Spinal cord (tissue), 10 donors: ENCODE results near the gene BARD1. TPM values are rescaled to one million over a fixed set of nuclear protein-coding genes. Genes with fewer than 3 reads are reported as not detected.

ENCODE experiments used
- DNase-seq, 6 donors: peaks; one replicate each; pipeline versions ENCODE4 v3.0.0 to v3.0.0-alpha.2; 2013 to 2015; ENCODE audit warnings: low spot score in 6 of 6, low read depth in 4 of 6
- H3K27ac ChIP-seq: one replicate; pipeline ENCODE4 v1.5.1; 2013; ENCODE audit warnings: low read depth, low read length, control low read depth
- H3K27me3 ChIP-seq: one replicate; pipeline ENCODE4 v1.6.1; 2013; ENCODE audit warnings: low read length; ENCODE audit not compliant: control insufficient read depth, insufficient read depth
- H3K36me3 ChIP-seq: one replicate; pipeline ENCODE4 v1.6.1; 2013; ENCODE audit warnings: low read length; ENCODE audit not compliant: control insufficient read depth, insufficient read depth
- H3K4me1 ChIP-seq: one replicate; pipeline ENCODE4 v1.6.1; 2013; ENCODE audit warnings: low read length; ENCODE audit not compliant: control insufficient read depth, insufficient read depth
- H3K4me3 ChIP-seq: one replicate; pipeline ENCODE4 v1.5.1; 2013; ENCODE audit warnings: low read depth, low read length, control low read depth
- H3K9me3 ChIP-seq: one replicate; pipeline ENCODE4 v1.6.1; 2013; ENCODE audit warnings: low read length; ENCODE audit not compliant: control insufficient read depth, insufficient read depth
- WGBS: methylation state at CpG from one replicate; pipeline ENCODE4 v1.1.5; 2013; ENCODE audit warnings: missing lambda C conversion rate; ENCODE audit not compliant: insufficient coverage; 5-methylcytosine and 5-hydroxymethylcytosine counted together
- long read RNA-seq, 4 donors: transcript quantifications; one replicate each; lab custom pipeline, GENCODE V29; 2026
- polyA plus RNA-seq, 2 donors: library from polyadenylated mRNA; unstranded; fragments of 120-200 nt; gene quantifications; one replicate each; pipeline ENCODE4 v1.2.1, GENCODE V29; 2013; ENCODE audit not compliant: insufficient read length in 2 of 2
- total RNA-seq, 2 donors: library from RNA; depleted of rRNA in 1 of 2; stranded (reverse); fragments of 120-200 nt in 1 of 2; fragments of >200 nt in 1 of 2; gene quantifications; one replicate each; pipeline versions ENCODE4 v1.2.3 to v1.2.4, GENCODE V29; 2013 to 2014
- donor health status: healthy.

The BARD1 gene
- total RNA-seq (10 to 100 TPM; 25.8 to 49.8 TPM), polyA plus RNA-seq (10 to 100 TPM in 1 of 2 donors, 1 to 10 TPM in 1; 7.2 to 12.5 TPM)
- long read RNA-seq, donor 1, full-length matches to known transcripts: 2 of 2 reads
- long read RNA-seq, donor 1, partial matches to known transcripts: 0 of 2 reads
- long read RNA-seq, donor 1, other reads (novel, unspliced or antisense): 0 of 2 reads
- long read RNA-seq, donor 2, full-length matches to known transcripts: 1 of 1 reads
- long read RNA-seq, donor 2, partial matches to known transcripts: 0 of 1 reads
- long read RNA-seq, donor 2, other reads (novel, unspliced or antisense): 0 of 1 reads
- long read RNA-seq, donor 3, full-length matches to known transcripts: 2 of 2 reads
- long read RNA-seq, donor 3, partial matches to known transcripts: 0 of 2 reads
- long read RNA-seq, donor 3, other reads (novel, unspliced or antisense): 0 of 2 reads
- long read RNA-seq, donor 4, partial matches to known transcripts: 0 of 1 reads
- long read RNA-seq, donor 4, other reads (novel, unspliced or antisense): 0 of 1 reads

GRCh38 chr2:214808981-214809750 lies at the start of gene BARD1:
Gene BARD1 (minus strand): TSS chr2:214809683. CDS start chr2:214809569, 114 bp downstream.
- Histone ChIP-seq H3K36me3 (no peaks in the 10 kb centered on the region), H3K27ac (peak within 1 kb of the TSS; percentile 97), H3K9me3 (no peaks in the 10 kb centered on the region), H3K4me1 (peaks cover 10% of the 10 kb centered on the region), H3K4me3 (peak within 1 kb of the TSS; percentile 89), H3K27me3 (no peaks in the 10 kb centered on the region)
- DNase-seq: peak in 4 of 6 donors; percentile 33 to 75 (median 46)
- WGBS: under 1% methylated on average over 69 of the region's 76 CpGs

- Histone ChIP-seq H3K27ac (no peak overlapping the region), H3K36me3 (no peaks in the 10 kb centered on the region), H3K9me3 (no peaks in the 10 kb centered on the region), H3K4me1 (no peaks in the 10 kb centered on the region), H3K4me3 (no peak overlapping the region), H3K27me3 (no peaks in the 10 kb centered on the region)
- 40% methylated on average over 2 of the region's 3 CpGs for WGBS
- peak in 2 of 6 donors; percentile 4 to 9 for DNase-seq
Observed at GRCh38 chr2:214856137-214856536, 46.7 kb upstream of the BARD1 start.

- H3K4me3 ChIP-seq: no peak overlapping the region
- no peak for DNase-seq
- H3K27ac ChIP-seq: no peak overlapping the region
- WGBS: 82% methylated on average over 2 of the region's 2 CpGs
- H3K27me3 ChIP-seq: no peaks in the 10 kb centered on the region
- H3K4me1 ChIP-seq: no peaks in the 10 kb centered on the region
- no peaks in the 10 kb centered on the region for H3K36me3 ChIP-seq
- H3K9me3 ChIP-seq: no peaks in the 10 kb centered on the region
Observed at GRCh38 chr2:214853906-214854305, 44.4 kb upstream of the BARD1 start.

GRCh38 chr2:214843823-214844222 lies 34.3 kb upstream of the BARD1 start:
- Histone ChIP-seq H3K27me3 (no peaks in the 10 kb centered on the region), H3K36me3 (no peaks in the 10 kb centered on the region), H3K9me3 (peaks cover 5% of the 10 kb centered on the region), H3K27ac (no peak overlapping the region), H3K4me1 (no peaks in the 10 kb centered on the region), H3K4me3 (no peak overlapping the region)
- no CpG with 5 or more reads among the region's 2 CpGs for WGBS
- no peak for DNase-seq

- no peak overlapping the region for H3K27ac ChIP-seq
- no peaks in the 10 kb centered on the region for H3K27me3 ChIP-seq
- peaks cover 5% of the 10 kb centered on the region for H3K9me3 ChIP-seq
- H3K36me3 ChIP-seq: no peaks in the 10 kb centered on the region
- WGBS: no CpG with 5 or more reads among the region's 2 CpGs
- no peak for DNase-seq
- H3K4me1 ChIP-seq: no peaks in the 10 kb centered on the region
- H3K4me3 ChIP-seq: no peak overlapping the region
Observed at GRCh38 chr2:214839464-214839863, 30.0 kb upstream of the BARD1 start.

- Histone ChIP-seq H3K36me3 (no peaks in the 10 kb centered on the region), H3K4me3 (no peak overlapping the region), H3K27ac (no peak overlapping the region), H3K4me1 (no peaks in the 10 kb centered on the region), H3K27me3 (no peaks in the 10 kb centered on the region), H3K9me3 (peaks cover 5% of the 10 kb centered on the region)
- no peak for DNase-seq
Observed at GRCh38 chr2:214837466-214837865, 28.0 kb upstream of the BARD1 start.

GRCh38 chr2:214836568-214836967 lies 27.1 kb upstream of the BARD1 start:
- Histone ChIP-seq H3K4me1 (no peaks in the 10 kb centered on the region), H3K4me3 (no peak overlapping the region), H3K27ac (no peak overlapping the region), H3K36me3 (no peaks in the 10 kb centered on the region), H3K27me3 (no peaks in the 10 kb centered on the region), H3K9me3 (peaks cover 5% of the 10 kb centered on the region)
- no peak for DNase-seq

- no peaks in the 10 kb centered on the region for H3K36me3 ChIP-seq
- no CpG with 5 or more reads among the region's 5 CpGs for WGBS
- no peak overlapping the region for H3K27ac ChIP-seq
- H3K4me3 ChIP-seq: no peak overlapping the region
- no peaks in the 10 kb centered on the region for H3K9me3 ChIP-seq
- no peaks in the 10 kb centered on the region for H3K4me1 ChIP-seq
- no peak for DNase-seq
- H3K27me3 ChIP-seq: no peaks in the 10 kb centered on the region
Observed at GRCh38 chr2:214830794-214831346, 21.4 kb upstream of the BARD1 start.

GRCh38 chr2:214816008-214816533 lies 6.6 kb upstream of the BARD1 start:
- Histone ChIP-seq H3K4me1 (no peaks in the 10 kb centered on the region), H3K9me3 (no peaks in the 10 kb centered on the region), H3K27ac (no peak overlapping the region), H3K36me3 (no peaks in the 10 kb centered on the region), H3K4me3 (no peak overlapping the region), H3K27me3 (no peaks in the 10 kb centered on the region)
- DNase-seq: peak in 2 of 6 donors; percentile 5 to 65
- WGBS: no CpG with 5 or more reads among the region's 1 CpG
